SK-N-SH (cell line): Measurements from ENCODE around the gene CPT1C. TPM values are rescaled to one million over a fixed set of nuclear protein-coding genes. Genes with fewer than 3 reads are reported as not detected.

Experiments
- CTCF ChIA-PET: fragments of 300-600, 350-600 bp; formaldehyde crosslinking; extraction: SDS; loops from one replicate; lab custom pipeline; 2021; lab: Yijun Ruan, JAX
- POLR2A ChIA-PET: fragments of 350-600 bp; sonication (Branson Sonifier 250); formaldehyde crosslinking; extraction: SDS; loops from one replicate; lab custom pipeline; 2020; ENCODE audit warnings: antibody characterized with exemption, inconsistent platforms; lab: Yijun Ruan, JAX
- DNase-seq: peaks from one replicate; pipeline ENCODE4 v3.0.0; 2012
- H2AFZ ChIP-seq: fragments of 200-600 bp; sonication (generic); 2 replicates; pipeline ENCODE4 v1.8.1; 2016; ENCODE audit warnings: antibody characterized with exemption, mild to moderate bottlenecking, low read depth
- H3F3A ChIP-seq: fragments of 200-600 bp; sonication (generic); replicated peaks from 2 replicates; pipeline ENCODE3; 2016; ENCODE audit warnings: antibody characterized with exemption, mild to moderate bottlenecking; ENCODE audit not compliant: insufficient read depth
- H3K27ac ChIP-seq, 2 experiments: fragments of 200-500 bp in 1 of 2; fragments of 200-600 bp in 1 of 2; sonication (Bioruptor generic) in 1 of 2; sonication (generic), shearing (Covaris generic) in 1 of 2; 2 replicates each; pipeline versions ENCODE4 v1.5.1 to v1.6.1; 2014 to 2016; ENCODE audit warnings: low read depth in 2 of 2, inconsistent platforms in 1 of 2, low read length in 1 of 2, mild to moderate bottlenecking in 1 of 2, mixed read lengths in 1 of 2
- H3K27me3 ChIP-seq: fragments of 200-600 bp; sonication (generic), shearing (Covaris generic); 2 replicates; pipeline ENCODE4 v1.6.1; 2016; ENCODE audit warnings: mixed run types; ENCODE audit not compliant: insufficient read depth
- H3K36me3 ChIP-seq, 2 experiments: fragments of 200-500 bp in 1 of 2; fragments of 200-600 bp in 1 of 2; sonication (Bioruptor generic) in 1 of 2; sonication (generic) in 1 of 2; replicated peaks in 1 of 2; 2 replicates each; pipeline versions ENCODE3 to v1.5.1; 2014 to 2016; ENCODE audit warnings: low read length in 1 of 2, mild to moderate bottlenecking in 1 of 2; ENCODE audit not compliant: insufficient read depth in 2 of 2, control insufficient read depth in 1 of 2
- H3K4me1 ChIP-seq, 2 experiments: fragments of 200-500 bp in 1 of 2; fragments of 200-600 bp in 1 of 2; sonication (Bioruptor generic) in 1 of 2; sonication (generic), shearing (Covaris generic) in 1 of 2; 2 replicates each; pipeline versions ENCODE4 v1.5.1 to v1.6.1; 2014 to 2016; ENCODE audit warnings: low read depth in 1 of 2, low read length in 1 of 2, mixed run types in 1 of 2; ENCODE audit not compliant: insufficient read depth in 2 of 2, control insufficient read depth in 1 of 2
- H3K4me2 ChIP-seq: fragments of 200-600 bp; sonication (generic), shearing (Covaris generic); 2 replicates; pipeline ENCODE4 v1.6.1; 2017; ENCODE audit warnings: mixed run types
- H3K4me3 ChIP-seq, 2 experiments: fragments of 200-500 bp in 1 of 2; fragments of 200-600 bp in 1 of 2; sonication (Bioruptor generic) in 1 of 2; sonication (generic), shearing (Covaris generic) in 1 of 2; 2 replicates each; pipeline versions ENCODE4 v1.5.1 to v1.8.1; 2014 to 2016; ENCODE audit warnings: low read depth in 2 of 2, inconsistent platforms in 1 of 2, low read length in 1 of 2, mild to moderate bottlenecking in 1 of 2, mixed read lengths in 1 of 2, moderate library complexity in 1 of 2
- H3K79me2 ChIP-seq: fragments of 200-600 bp; sonication (generic); 2 replicates; pipeline ENCODE4 v1.8.1; 2017; ENCODE audit warnings: mild to moderate bottlenecking; ENCODE audit not compliant: insufficient read depth
- H3K9ac ChIP-seq: fragments of 200-600 bp; sonication (generic); 2 replicates; pipeline ENCODE4 v1.6.1; 2017; ENCODE audit warnings: mixed run types
- H3K9me2 ChIP-seq: fragments of 200-600 bp; sonication (generic); 2 replicates; pipeline ENCODE4 v1.6.1; 2017; ENCODE audit warnings: mixed run types
- H3K9me3 ChIP-seq: fragments of 200-600 bp; sonication (generic); 2 replicates; pipeline ENCODE4 v1.6.1; 2017; ENCODE audit warnings: mixed run types, mild to moderate bottlenecking, moderate library complexity
- H4K20me1 ChIP-seq: fragments of 200-600 bp; sonication (generic); 2 replicates; pipeline ENCODE4 v1.6.1; 2017; ENCODE audit warnings: mild to moderate bottlenecking, mixed run types; ENCODE audit not compliant: insufficient read depth
- CHD2 ChIP-seq: fragments of 150-350 bp; IDR thresholded peaks from 2 replicates; pipeline ENCODE4 v1.6.1; 2018; ENCODE audit warnings: low read length; ENCODE audit not compliant: partially characterized antibody
- ELF1 ChIP-seq: IDR thresholded peaks from 2 replicates; pipeline ENCODE4 v1.4.0; 2012
- EP300 ChIP-seq, 2 experiments: IDR thresholded peaks; 2 replicates each; pipeline versions ENCODE4 v1.4.0 to v1.6.1; 2012; ENCODE audit warnings: borderline replicate concordance in 1 of 2, low read depth in 1 of 2, low read length in 1 of 2
- EZH2phosphoT487 ChIP-seq: fragments of 200-600 bp; sonication (generic); IDR thresholded peaks from 2 replicates; pipeline ENCODE4 v1.6.1; 2017; ENCODE audit warnings: low read depth, mixed run types, mild to moderate bottlenecking, antibody characterized with exemption, moderate library complexity, borderline replicate concordance
- FOSL2 ChIP-seq: IDR thresholded peaks from 2 replicates; pipeline ENCODE4 v1.4.0; 2012; ENCODE audit warnings: low read depth, mild to moderate bottlenecking, moderate library complexity, borderline replicate concordance
- FOXJ3 ChIP-seq: sonication (generic); formaldehyde crosslinking; IDR thresholded peaks from 2 replicates; pipeline ENCODE4 v1.5.1; 2020; ENCODE audit warnings: mild to moderate bottlenecking, missing genetic modification reagents
- GABPA ChIP-seq: IDR thresholded peaks from 2 replicates; pipeline ENCODE4 v1.4.0; 2012; ENCODE audit warnings: low read depth, mild to moderate bottlenecking
- GATA2 ChIP-seq: sonication (generic); formaldehyde crosslinking; IDR thresholded peaks from 2 replicates; pipeline ENCODE4 v1.5.0; 2020; ENCODE audit warnings: mild to moderate bottlenecking, missing genetic modification reagents
- IRF3 ChIP-seq: fragments of 150-350 bp; IDR thresholded peaks from 2 replicates; pipeline ENCODE4 v1.6.1; 2016; ENCODE audit warnings: mild to moderate bottlenecking, low read depth, low read length
- NFIC ChIP-seq: IDR thresholded peaks from 2 replicates; pipeline ENCODE4 v1.4.0; 2012; ENCODE audit warnings: borderline replicate concordance
- NRF1 ChIP-seq: IDR thresholded peaks from 2 replicates; pipeline ENCODE4 v1.6.1; 2012; ENCODE audit warnings: low read depth, mild to moderate bottlenecking, low read length
- POLR2AphosphoS5 ChIP-seq: IDR thresholded peaks from 2 replicates; pipeline ENCODE4 v1.6.1; 2012; ENCODE audit warnings: low read depth, low read length
- RAD21 ChIP-seq: IDR thresholded peaks from 2 replicates; pipeline ENCODE4 v1.6.1; 2012; ENCODE audit warnings: mild to moderate bottlenecking, low read length
- RCOR1 ChIP-seq: fragments of 150-350 bp; IDR thresholded peaks from 2 replicates; pipeline ENCODE4 v1.6.1; 2017; ENCODE audit warnings: antibody characterized with exemption, low read length
- RFX5 ChIP-seq: IDR thresholded peaks from 2 replicates; pipeline ENCODE4 v1.6.1; 2012; ENCODE audit warnings: mild to moderate bottlenecking, improper control_type of control experiment, low read length
- SMC3 ChIP-seq: IDR thresholded peaks from 2 replicates; pipeline ENCODE4 v1.6.1; 2012; ENCODE audit warnings: low read depth, low read length, improper control_type of control experiment
- TCF12 ChIP-seq: IDR thresholded peaks from 2 replicates; pipeline ENCODE4 v1.4.0; 2012
- USF1 ChIP-seq: IDR thresholded peaks from 2 replicates; pipeline ENCODE4 v1.4.0; 2012; ENCODE audit warnings: low read depth, borderline replicate concordance
- YY1 ChIP-seq: IDR thresholded peaks from 2 replicates; pipeline ENCODE4 v1.4.0; 2012; ENCODE audit warnings: low read depth, mild to moderate bottlenecking
- WGBS: methylation state at CpG from one replicate; pipeline ENCODE4 v1.1.6; 2017; ENCODE audit warnings: low lambda C conversion rate; 5-methylcytosine and 5-hydroxymethylcytosine counted together
- polyA plus RNA-seq, 3 experiments: library from polyadenylated mRNA; depleted of rRNA; stranded (reverse); fragments of >200 nt; gene quantifications; 2 replicates each; pipeline ENCODE4 v1.2.3, GENCODE V29; 2012
- TF ChIP-seq, protein P1 (sequence below): IDR thresholded peaks from 2 replicates; pipeline ENCODE4 v1.4.0; 2012; ENCODE audit warnings: low read depth

Gene CPT1C
- polyA plus RNA-seq, 1 of the 3 experiments (the other 2 are of a cell fraction) = 139 TPM

GRCh38 chr19:49652551-49653465 lies 38.1 kb upstream of the CPT1C start:
- 95% methylated on average over 51 of the region's 58 CpGs for WGBS
- no peaks in the 10 kb centered on the region for H3K27me3 ChIP-seq
- ChIA-PET POLR2A (no interaction called here), CTCF (no interaction called here)
- no peaks in the 10 kb centered on the region for H3K9me2 ChIP-seq
- no peak for DNase-seq
- H4K20me1 ChIP-seq = 0 out of 2 replicates have a peak, but pooled peaks cover 10% of the 10 kb centered on the region
- H3K9ac ChIP-seq = no peak overlapping the region
- no peak overlapping the region for H3K4me3 ChIP-seq
- TF ChIP-seq GABPA = no peak
- no peak for TF ChIP-seq YY1
- no peak for TF ChIP-seq NFIC
- no peak for TF ChIP-seq EZH2phosphoT487
- no peak for TF ChIP-seq USF1
- TF ChIP-seq, protein P1, sequence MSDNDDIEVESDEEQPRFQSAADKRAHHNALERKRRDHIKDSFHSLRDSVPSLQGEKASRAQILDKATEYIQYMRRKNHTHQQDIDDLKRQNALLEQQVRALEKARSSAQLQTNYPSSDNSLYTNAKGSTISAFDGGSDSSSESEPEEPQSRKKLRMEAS = no peak
- TF ChIP-seq RFX5 = no peak
- no peak for TF ChIP-seq RCOR1
- no peak for TF ChIP-seq ELF1
- TF ChIP-seq FOXJ3 (CRISPR knock-in tag) = no peak
- no peak for TF ChIP-seq IRF3
- H2AFZ ChIP-seq = no peak overlapping the region
- H3K9me3 ChIP-seq = no peaks in the 10 kb centered on the region
- H3K79me2 ChIP-seq = peaks cover 28% of the 10 kb centered on the region
- H3K27ac ChIP-seq = no peak overlapping the region
- H3K4me1 ChIP-seq = no peaks in the 10 kb centered on the region
- H3F3A ChIP-seq = no peaks in the 10 kb centered on the region
- no peak overlapping the region for H3K4me2 ChIP-seq
- peaks cover 20 to 65% of the 10 kb centered on the region in 2 experiments for H3K36me3 ChIP-seq

GRCh38 chr19:49653466-49653806 lies 37.5 kb upstream of the CPT1C start:
- Histone ChIP-seq H3K79me2 (peaks cover 22% of the 10 kb centered on the region), H3K4me1 (no peaks in the 10 kb centered on the region), H3K36me3 (peaks cover 14 to 70% of the 10 kb centered on the region in 2 experiments), H3K9me2 (no peaks in the 10 kb centered on the region), H3K9ac (no peak overlapping the region), H3K4me3 (no peak overlapping the region), H3K27me3 (no peaks in the 10 kb centered on the region), H4K20me1 (0 out of 2 replicates have a peak, but pooled peaks cover 10% of the 10 kb centered on the region), H2AFZ (no peak overlapping the region), H3K27ac (no peak overlapping the region), H3F3A (no peaks in the 10 kb centered on the region), H3K9me3 (no peaks in the 10 kb centered on the region), H3K4me2 (no peak overlapping the region)
- CTCF ChIA-PET = interaction anchor here (5.5 kb wide), 1 partner anchor 19 kb away, joined by 26 read pairs; no protein-coding TSS in a partner anchor
- POLR2A ChIA-PET = no interaction called here
- 96% methylated on average over 13 of the region's 13 CpGs for WGBS
- DNase-seq = no peak
- no peak for TF ChIP-seq POLR2AphosphoS5
- TF ChIP-seq USF1 = no peak
- no peak for TF ChIP-seq RCOR1
- TF ChIP-seq SMC3 = no peak
- no peak for TF ChIP-seq EP300 (IDR thresholded peaks at IDR 0.05; ENCODE audit: borderline replicate concordance in 1 of 2, low read depth in 1 of 2, low read length in 1 of 2)
- no peak for TF ChIP-seq GATA2 (CRISPR knock-in tag)
- no peak for TF ChIP-seq RFX5
- TF ChIP-seq FOSL2 = no peak
- no peak for TF ChIP-seq FOXJ3 (CRISPR knock-in tag)
- no peak for TF ChIP-seq NRF1
- TF ChIP-seq ELF1 = no peak
- TF ChIP-seq, protein P1 = no peak
- no peak for TF ChIP-seq YY1
- no peak for TF ChIP-seq RAD21
- no peak for TF ChIP-seq GABPA
- TF ChIP-seq CHD2 = no peak
- no peak for TF ChIP-seq TCF12
